IPS-11a (cell line): ENCODE data around the gene SLC38A11.

ENCODE experiments used
- H3K4me3 ChIP-seq: one replicate; pipeline ENCODE4 v1.5.1; 2013; ENCODE audit warnings: low read depth, low read length, control low read depth

Gene SLC38A11

GRCh38 chr2:164972216-164972615, 16.9 kb upstream of the SLC38A11 start:
- H3K4me3 ChIP-seq, result no peak overlapping the region

GRCh38 chr2:164969909-164970690, 14.8 kb upstream of the SLC38A11 start:
- H3K4me3 ChIP-seq, result no peak overlapping the region

- no peak overlapping the region for H3K4me3 ChIP-seq
Measured at GRCh38 chr2:164967781-164968228, 12.5 kb upstream of the SLC38A11 start.

- H3K4me3 ChIP-seq, result no peak overlapping the region
Measured at GRCh38 chr2:164967361-164967760, 12.0 kb upstream of the SLC38A11 start.

- H3K4me3 ChIP-seq, result no peak overlapping the region
Measured at GRCh38 chr2:164964700-164965099, 9.4 kb upstream of the SLC38A11 start.

- H3K4me3 ChIP-seq, result no peak overlapping the region
Measured at GRCh38 chr2:164960159-164960558, 4.8 kb upstream of the SLC38A11 start.

GRCh38 chr2:164954186-164954585, 1.1 kb downstream of the SLC38A11 start:
- no peak overlapping the region for H3K4me3 ChIP-seq

GRCh38 chr2:164953279-164953678, 2.0 kb downstream of the SLC38A11 start:
- H3K4me3 ChIP-seq, result no peak overlapping the region

- no peak overlapping the region for H3K4me3 ChIP-seq
Measured at GRCh38 chr2:164952057-164952702, 3.1 kb downstream of the SLC38A11 start.

GRCh38 chr2:164948540-164948939, 6.8 kb downstream of the SLC38A11 start:
- no peak overlapping the region for H3K4me3 ChIP-seq

GRCh38 chr2:164947281-164947680, 8.0 kb downstream of the SLC38A11 start:
- no peak overlapping the region for H3K4me3 ChIP-seq

- H3K4me3 ChIP-seq, result no peak overlapping the region
Measured at GRCh38 chr2:164943289-164943688, 12.0 kb downstream of the SLC38A11 start.

- no peak overlapping the region for H3K4me3 ChIP-seq
Measured at GRCh38 chr2:164937864-164938401, 17.4 kb downstream of the SLC38A11 start.

- no peak overlapping the region for H3K4me3 ChIP-seq
Measured at GRCh38 chr2:164935118-164936101, 19.9 kb downstream of the SLC38A11 start.

- no peak overlapping the region for H3K4me3 ChIP-seq
Measured at GRCh38 chr2:164934401-164935117, 20.8 kb downstream of the SLC38A11 start.

GRCh38 chr2:164933671-164934189, 21.6 kb downstream of the SLC38A11 start:
- H3K4me3 ChIP-seq, result no peak overlapping the region

- no peak overlapping the region for H3K4me3 ChIP-seq
Measured at GRCh38 chr2:164932377-164932776, 22.9 kb downstream of the SLC38A11 start.

GRCh38 chr2:164928101-164928673, 27.1 kb downstream of the SLC38A11 start:
- H3K4me3 ChIP-seq, result no peak overlapping the region

GRCh38 chr2:164922134-164922533, 33.2 kb downstream of the SLC38A11 start:
- H3K4me3 ChIP-seq, result no peak overlapping the region

- H3K4me3 ChIP-seq, result no peak overlapping the region
Measured at GRCh38 chr2:164920430-164920829, 34.9 kb downstream of the SLC38A11 start.
